Ectodermal cell (in vitro differentiated cells): ENCODE results near the gene EPS8L3.
"Not testable (repeated sequence)": the region's sequence is repeated elsewhere in the genome, so short reads cannot be mapped to it uniquely, and the experiment has no call there.

Experiments
- H3K27ac ChIP-seq: 2 replicates; pipeline ENCODE4 v1.7.0; 2013; ENCODE audit warnings: mild to moderate bottlenecking, low read depth, low read length; ENCODE audit not compliant: insufficient read depth, poor library complexity, severe bottlenecking
- H3K27me3 ChIP-seq: 2 replicates; pipeline ENCODE4 v1.7.0; 2013; ENCODE audit warnings: mild to moderate bottlenecking, low read length; ENCODE audit not compliant: insufficient read depth, control insufficient read depth, poor library complexity, severe bottlenecking
- H3K36me3 ChIP-seq: one replicate; pipeline ENCODE4 v1.7.0; 2013; ENCODE audit warnings: low read length; ENCODE audit not compliant: control insufficient read depth, insufficient read depth
- H3K4me1 ChIP-seq: one replicate; pipeline ENCODE4 v1.7.0; 2013; ENCODE audit warnings: low read length; ENCODE audit not compliant: control insufficient read depth, insufficient read depth
- H3K4me3 ChIP-seq: 2 replicates; pipeline ENCODE4 v1.7.0; 2013; ENCODE audit warnings: low read depth, low read length, control low read depth; ENCODE audit not compliant: insufficient read depth
- H3K9me3 ChIP-seq: 2 replicates; pipeline ENCODE4 v1.7.0; 2013; ENCODE audit warnings: mild to moderate bottlenecking, low read length, moderate library complexity; ENCODE audit not compliant: control insufficient read depth
- WGBS, 2 experiments: methylation state at CpG; one replicate each; pipeline ENCODE4 v1.1.7; 2013; ENCODE audit warnings: missing lambda C conversion rate in 2 of 2; 5-methylcytosine and 5-hydroxymethylcytosine counted together

The EPS8L3 gene

DNA sequence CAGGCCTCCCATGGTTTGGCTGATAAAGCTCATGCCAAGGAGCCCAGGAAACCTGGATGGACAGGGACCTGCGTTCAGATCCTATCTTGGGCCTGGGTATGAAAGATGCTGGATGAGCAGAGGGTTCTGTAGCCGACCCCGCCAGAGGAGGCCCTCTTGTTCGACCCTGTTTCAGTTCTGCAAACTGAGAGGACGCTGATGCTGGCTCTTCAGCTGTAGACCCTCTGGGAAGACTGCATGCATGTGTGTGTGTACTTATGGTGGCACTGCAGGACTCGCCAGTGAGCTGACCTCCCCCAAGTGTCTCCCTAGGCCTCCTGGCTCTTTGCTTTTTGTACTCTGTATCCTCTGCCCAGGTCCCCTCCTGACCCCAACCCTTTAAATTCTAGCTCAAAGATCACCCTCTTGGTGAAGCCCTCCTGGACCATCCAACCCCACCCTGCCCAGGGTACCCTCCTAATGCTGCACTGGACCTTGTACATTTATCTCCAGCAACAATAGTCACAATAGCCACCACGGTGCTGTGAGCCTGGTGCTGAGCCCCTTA is 1.6 kb downstream of the EPS8L3 start:
- H3K27ac ChIP-seq, result no peak overlapping the region
- H3K9me3 ChIP-seq, result no peaks in the 10 kb centered on the region
- no peaks in the 10 kb centered on the region for H3K27me3 ChIP-seq
- H3K4me1 ChIP-seq, result no peaks in the 10 kb centered on the region
- no peak overlapping the region for H3K4me3 ChIP-seq
- WGBS, 2 experiments, result 92 to 94% methylated on average over 7 of the region's 7 CpGs
- no peaks in the 10 kb centered on the region for H3K36me3 ChIP-seq

DNA sequence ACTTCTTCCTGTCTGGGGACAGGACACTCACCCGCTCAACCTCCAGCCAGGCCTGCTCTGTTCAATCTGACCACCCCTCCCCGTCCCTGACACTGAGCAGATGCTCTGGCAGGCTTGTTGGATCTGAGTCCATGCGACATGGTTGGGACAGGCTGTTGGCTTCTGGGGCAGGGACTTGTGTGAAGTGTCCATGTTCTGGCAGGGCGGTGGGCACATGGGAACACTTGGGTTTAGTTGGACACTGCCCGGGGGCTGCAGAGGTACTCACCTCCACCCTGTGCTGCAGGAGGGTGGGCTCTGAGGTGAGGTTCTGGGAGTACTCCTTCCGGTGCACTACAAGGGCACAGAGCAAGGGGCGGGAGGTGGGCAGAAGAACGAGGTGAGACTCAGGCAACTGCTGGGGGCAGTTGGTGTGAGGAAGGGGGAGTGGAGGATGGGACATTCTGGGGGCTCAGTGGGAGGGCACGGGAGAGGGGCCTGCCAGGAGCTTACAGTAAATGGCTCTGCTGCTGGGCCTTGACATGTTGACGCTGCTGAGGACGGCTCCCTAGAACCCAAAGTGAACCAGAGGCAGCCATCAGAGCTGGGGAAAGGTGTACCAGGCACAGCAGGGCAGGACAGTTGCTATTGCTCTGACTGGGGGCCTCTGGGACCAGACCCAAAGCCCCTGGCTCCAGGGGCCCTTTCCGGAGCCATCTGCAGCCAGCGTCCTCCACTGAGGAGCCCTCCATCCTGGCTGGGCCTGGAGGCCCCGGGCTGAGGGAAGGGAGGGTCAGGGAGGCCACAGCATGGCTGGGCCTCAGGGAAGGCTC is 2.3 kb downstream of the EPS8L3 start:
- Histone ChIP-seq H3K27me3 (no peaks in the 10 kb centered on the region), H3K4me1 (no peaks in the 10 kb centered on the region), H3K36me3 (no peaks in the 10 kb centered on the region), H3K27ac (no peak overlapping the region), H3K9me3 (no peaks in the 10 kb centered on the region), H3K4me3 (no peak overlapping the region)
- 89 to 90% methylated on average over 14 of the region's 14 CpGs for WGBS, 2 experiments

DNA sequence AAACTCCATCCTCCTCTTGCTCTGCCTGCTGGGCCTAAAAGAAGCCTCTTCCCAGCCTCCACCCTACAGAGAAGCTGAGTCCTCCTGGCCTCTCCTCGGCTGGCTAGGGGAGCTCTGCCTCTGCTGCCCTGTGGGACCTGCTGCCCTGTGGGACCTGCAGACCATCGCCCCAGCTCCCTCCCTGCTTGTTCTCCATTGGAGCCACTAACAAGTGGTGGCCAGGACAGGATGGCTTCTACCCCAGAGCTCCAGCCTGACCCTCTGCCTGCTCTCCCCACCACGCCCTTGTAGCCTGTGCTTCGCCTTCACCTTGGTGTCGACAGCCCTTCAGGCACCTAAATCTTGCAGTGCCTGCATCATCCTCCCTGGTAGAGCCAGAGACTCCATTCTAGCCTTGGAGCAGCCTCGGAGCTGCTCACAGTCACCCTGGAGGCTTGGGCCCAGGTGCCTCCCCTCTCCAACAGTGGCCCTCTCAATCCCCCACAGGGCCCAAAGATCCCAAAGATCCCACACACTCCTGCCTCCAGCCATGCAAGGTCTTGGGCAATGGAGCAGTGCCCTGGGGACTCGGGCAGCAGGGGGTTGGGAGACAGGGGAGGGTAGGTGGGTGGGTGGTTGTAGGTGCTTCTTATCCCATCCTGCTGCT is 3.0 kb downstream of the EPS8L3 start:
- no peak overlapping the region for H3K27ac ChIP-seq
- H3K4me3 ChIP-seq, result no peak overlapping the region
- H3K27me3 ChIP-seq, result no peaks in the 10 kb centered on the region
- H3K36me3 ChIP-seq, result no peaks in the 10 kb centered on the region
- WGBS, 2 experiments, result 93 to 94% methylated on average over 7 of the region's 7 CpGs
- H3K9me3 ChIP-seq, result no peaks in the 10 kb centered on the region
- H3K4me1 ChIP-seq, result no peaks in the 10 kb centered on the region

DNA sequence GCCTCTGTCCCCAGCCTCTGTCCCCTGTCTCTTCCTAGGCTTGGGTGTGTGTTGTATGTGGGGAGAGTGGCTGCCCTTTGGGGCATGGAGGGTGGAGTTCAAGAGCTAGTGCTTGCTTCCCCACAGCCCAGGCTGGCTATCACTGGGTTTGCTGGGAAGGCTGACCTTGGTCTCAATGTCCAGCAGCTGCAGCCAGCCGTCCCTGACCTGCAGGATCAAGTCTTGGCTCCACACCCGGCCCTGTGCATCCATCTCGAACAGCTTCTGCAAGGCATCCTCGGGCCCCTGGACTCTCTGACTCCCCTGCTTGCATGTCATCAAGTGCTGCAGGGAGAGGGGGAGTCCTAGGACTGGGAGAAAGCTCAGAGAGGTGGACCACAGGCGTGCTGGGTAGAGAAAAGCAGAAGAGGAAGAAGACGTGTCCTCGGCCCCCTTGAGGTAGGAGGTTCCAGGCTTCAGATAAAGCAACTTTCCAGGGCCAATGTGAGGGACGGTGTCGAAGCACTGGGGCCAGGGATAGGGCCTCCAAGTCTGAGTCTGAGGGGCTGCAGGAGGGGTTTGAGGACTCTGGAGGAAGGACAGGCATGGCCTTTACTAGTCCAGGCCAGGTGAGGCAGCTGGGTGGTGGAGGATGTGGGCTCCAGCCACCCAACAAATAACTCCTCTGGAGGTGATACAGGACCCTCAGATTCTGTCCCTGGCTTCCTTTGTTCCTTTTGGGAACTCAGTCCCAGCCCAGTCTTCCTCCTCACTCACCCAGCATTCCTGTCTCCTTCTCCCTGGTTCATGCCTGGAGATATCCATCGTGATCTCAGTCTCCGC is 4.0 kb downstream of the EPS8L3 start:
- Histone ChIP-seq H3K4me1 (no peaks in the 10 kb centered on the region), H3K9me3 (no peaks in the 10 kb centered on the region), H3K36me3 (no peaks in the 10 kb centered on the region), H3K4me3 (no peak overlapping the region), H3K27ac (no peak overlapping the region), H3K27me3 (no peaks in the 10 kb centered on the region)
- WGBS, 2 experiments, result 92 to 94% methylated on average over 11 of the region's 11 CpGs

DNA sequence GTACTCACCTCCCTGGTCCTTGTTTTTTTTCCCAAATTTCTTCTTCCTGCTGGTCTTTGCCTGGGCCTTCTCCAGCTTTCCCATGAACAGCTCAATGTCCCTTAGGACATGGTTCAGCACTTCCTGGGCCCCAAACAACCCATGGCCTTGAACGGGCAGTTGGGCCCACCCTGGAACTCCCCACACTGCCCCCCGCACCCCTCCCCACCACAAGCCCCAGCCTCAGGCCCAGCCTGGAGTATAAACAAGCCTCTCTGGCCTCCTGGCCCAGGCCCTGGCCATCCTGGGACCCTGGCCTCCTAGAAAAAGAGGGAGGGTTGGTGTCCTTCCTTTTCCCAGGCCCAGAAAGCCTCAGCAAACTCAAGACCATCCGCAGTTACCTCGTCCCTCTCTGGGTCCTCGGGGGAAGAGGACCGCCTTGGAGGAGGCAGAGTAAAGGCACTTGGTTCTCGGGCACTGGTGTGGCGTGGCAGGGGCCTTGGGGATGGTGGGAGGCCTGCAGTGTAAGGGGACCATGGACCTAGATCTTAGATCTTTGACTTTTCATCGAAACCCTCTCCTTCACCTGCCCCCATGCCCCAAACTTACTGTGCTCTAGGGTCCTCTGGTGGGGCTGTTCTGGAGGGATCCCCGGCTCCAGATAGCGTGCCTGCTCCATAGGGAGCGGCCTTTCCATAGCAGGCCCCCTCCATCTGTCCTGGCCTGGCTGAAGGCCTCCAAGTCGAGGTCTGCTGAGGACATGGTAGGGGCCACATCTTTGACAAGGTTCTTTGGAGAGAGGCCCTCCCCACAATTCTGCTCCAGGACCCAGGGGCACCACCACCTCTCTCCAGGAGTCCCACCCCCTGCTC is 5.6 kb downstream of the EPS8L3 start:
- 92 to 96% methylated on average over 13 of the region's 13 CpGs for WGBS, 2 experiments
- Histone ChIP-seq H3K9me3 (no peaks in the 10 kb centered on the region), H3K27ac (no peak overlapping the region), H3K4me1 (no peaks in the 10 kb centered on the region), H3K4me3 (no peak overlapping the region), H3K36me3 (no peaks in the 10 kb centered on the region), H3K27me3 (no peaks in the 10 kb centered on the region)

DNA sequence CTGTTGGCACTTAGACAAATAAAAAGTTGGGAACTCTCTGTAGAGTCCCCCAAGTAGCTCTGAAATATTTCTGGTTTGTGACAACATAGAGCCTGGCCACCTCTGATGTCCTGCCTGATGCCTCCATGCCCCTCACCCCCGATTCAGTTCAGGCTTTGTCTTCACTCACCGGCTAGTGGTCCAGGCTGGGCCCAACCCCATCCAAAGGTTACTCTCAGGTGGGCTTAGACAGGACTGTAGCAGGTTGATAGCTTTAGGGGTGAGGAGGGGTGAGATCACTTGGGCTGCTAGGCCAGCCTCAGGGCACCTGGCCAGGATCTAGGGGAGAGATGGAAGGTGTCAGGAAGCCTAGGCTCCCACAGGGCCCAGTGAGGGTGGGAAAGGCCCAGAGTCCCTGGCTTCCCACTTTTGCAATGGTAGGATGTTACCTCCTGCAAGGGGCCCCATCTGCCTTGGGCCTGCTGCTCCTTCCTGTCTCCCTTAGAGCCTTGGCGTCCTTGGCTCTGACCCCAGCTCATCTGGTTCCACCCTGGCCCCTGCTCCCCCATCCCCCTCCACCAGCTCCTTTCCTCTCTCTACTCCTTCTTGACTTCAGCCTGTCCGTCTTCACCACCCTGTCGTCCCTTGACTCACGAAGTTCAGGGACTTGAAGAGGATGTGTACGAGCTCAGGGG is 6.7 kb downstream of the EPS8L3 start:
- Histone ChIP-seq H3K4me3 (no peak overlapping the region), H3K9me3 (no peaks in the 10 kb centered on the region), H3K27me3 (no peaks in the 10 kb centered on the region), H3K36me3 (no peaks in the 10 kb centered on the region), H3K27ac (no peak overlapping the region), H3K4me1 (no peaks in the 10 kb centered on the region)
- 85 to 92% methylated on average over 7 of the region's 7 CpGs for WGBS, 2 experiments

DNA sequence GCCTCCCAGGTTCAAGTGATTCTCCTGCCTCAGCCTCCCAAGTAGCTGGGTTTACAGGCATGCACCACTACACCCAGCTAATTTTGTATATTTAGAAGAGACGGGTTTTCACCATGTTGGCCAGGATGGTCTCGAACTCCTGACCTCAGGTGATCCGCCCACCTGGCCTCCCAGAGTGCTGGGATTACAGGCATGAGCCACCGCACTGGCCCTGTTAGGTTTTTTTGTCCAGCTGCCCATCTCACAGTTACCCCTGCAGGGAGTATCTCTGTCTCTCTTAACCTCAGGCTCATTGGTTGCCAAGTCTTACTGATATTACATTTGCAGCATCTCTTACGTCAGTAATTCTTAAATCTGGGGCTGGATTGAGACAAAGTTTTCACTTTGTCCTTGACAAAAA is 7.4 kb downstream of the EPS8L3 start:
- not testable (repeated sequence) for H3K27ac ChIP-seq, H3K36me3 ChIP-seq, H3K4me3 ChIP-seq, H3K27me3 ChIP-seq, H3K9me3 ChIP-seq, H3K4me1 ChIP-seq
- 93% methylated on average over 5 of the region's 5 CpGs for WGBS, 2 experiments

DNA sequence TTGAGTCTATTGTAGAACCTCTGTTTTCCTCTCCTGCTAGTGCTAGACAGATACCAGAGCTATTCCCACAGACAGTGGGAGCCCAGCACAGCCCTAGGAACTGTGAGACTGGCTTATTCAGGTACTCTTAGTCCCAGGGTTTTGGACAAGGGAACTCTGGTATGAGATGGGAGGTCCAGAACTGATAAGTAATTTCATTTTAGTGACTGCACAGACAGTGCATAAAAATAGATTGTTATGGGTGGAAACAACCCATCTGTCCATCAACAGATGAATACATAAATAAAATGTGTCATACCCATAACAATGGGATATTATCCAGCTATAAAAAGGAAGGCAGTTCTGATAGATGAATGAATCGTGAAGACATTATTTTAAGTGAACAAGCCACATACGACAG is 9.0 kb downstream of the EPS8L3 start:
- Histone ChIP-seq H3K9me3 (no peaks in the 10 kb centered on the region), H3K27me3 (no peaks in the 10 kb centered on the region), H3K27ac (no peak overlapping the region), H3K36me3 (no peaks in the 10 kb centered on the region), H3K4me1 (no peaks in the 10 kb centered on the region), H3K4me3 (no peak overlapping the region)
- 92 to 100% methylated on average over 2 of the region's 2 CpGs for WGBS, 2 experiments

DNA sequence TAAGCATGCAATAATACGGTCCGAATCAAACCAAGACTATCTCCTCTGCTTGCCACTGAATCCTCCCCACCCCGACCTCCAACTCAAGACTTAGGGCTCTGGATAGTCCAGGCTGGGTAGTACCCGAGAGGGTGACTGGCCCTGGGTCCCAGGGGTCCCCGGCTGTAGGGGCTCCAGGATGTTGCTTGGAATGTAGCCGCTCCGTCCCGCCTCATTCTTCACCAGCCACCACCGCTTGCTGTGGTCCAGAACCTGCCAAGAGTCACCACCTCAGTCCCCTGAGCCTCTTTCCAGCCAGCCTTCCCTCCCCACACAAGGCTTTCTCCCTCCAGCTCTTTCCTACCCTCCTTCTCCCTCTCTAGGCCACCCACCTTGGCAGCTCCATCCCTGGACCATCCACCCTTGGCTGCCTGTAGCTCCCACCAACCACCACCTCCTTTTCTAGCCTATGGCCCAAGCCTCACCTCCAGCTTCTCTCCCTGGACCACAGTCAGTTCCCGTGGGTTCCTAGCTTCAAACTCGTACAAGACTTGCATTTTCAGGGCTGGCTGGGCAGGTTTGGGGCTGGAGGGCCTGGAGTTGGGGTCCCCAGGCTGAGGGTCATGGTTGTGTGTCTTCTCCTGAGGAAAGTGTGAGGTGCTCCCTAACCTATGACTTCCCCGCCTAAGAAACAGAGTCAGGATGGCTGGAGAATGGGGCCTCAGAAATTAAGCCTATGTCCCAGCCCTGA is 12.0 kb downstream of the EPS8L3 start:
- Histone ChIP-seq H3K36me3 (no peaks in the 10 kb centered on the region), H3K9me3 (no peaks in the 10 kb centered on the region), H3K4me3 (no peak overlapping the region), H3K27me3 (no peaks in the 10 kb centered on the region), H3K27ac (no peak overlapping the region), H3K4me1 (no peaks in the 10 kb centered on the region)
- 90 to 92% methylated on average over 12 of the region's 12 CpGs for WGBS, 2 experiments
